Stimulated activated CD8-positive, alpha-beta memory T cell treated with anti-CD3 and anti-CD28 coated beads, Interleukin-12 subunit alpha, Interleukin-12 subunit beta, amount 100 ng/mL, for 4 hours (primary cell): Measurements from ENCODE around the gene UBE2L5.

Experiments used
- DNase-seq: peaks from one replicate; pipeline ENCODE4 v3.0.0-alpha.2; 2020; ENCODE audit warnings: low read depth

UBE2L5 gene

GRCh38 chr13:30477346-30478195 is 55.3 kb downstream of the UBE2L5 start:
- no peak for DNase-seq
